Fibroblast of lung (primary cell): ENCODE measurements around the gene PLCXD1. TPM values are rescaled to one million over a fixed set of nuclear protein-coding genes. Genes with fewer than 3 reads are reported as not detected.

ENCODE experiments used
- DNase-seq, 2 donors: peaks; one replicate each; pipeline versions ENCODE4 v3.0.0 to v3.0.0-alpha.2; 2010; ENCODE audit warnings: low read depth in 2 of 2
- H2AFZ ChIP-seq: 2 replicates; pipeline ENCODE4 v1.5.1; 2012; ENCODE audit warnings: low read length, control low read depth, inconsistent platforms
- H3K27ac ChIP-seq: 2 replicates; pipeline ENCODE4 v1.5.1; 2011; ENCODE audit warnings: low read length, control low read depth; ENCODE audit not compliant: insufficient read depth
- H3K27me3 ChIP-seq: 2 replicates; pipeline ENCODE4 v1.5.1; 2011; ENCODE audit warnings: mild to moderate bottlenecking, low read length; ENCODE audit not compliant: control insufficient read depth, insufficient read depth
- H3K36me3 ChIP-seq: 2 replicates; pipeline ENCODE4 v1.5.1; 2011; ENCODE audit warnings: low read length; ENCODE audit not compliant: control insufficient read depth, insufficient read depth
- H3K4me1 ChIP-seq: 2 replicates; pipeline ENCODE4 v1.5.1; 2011; ENCODE audit warnings: low read length; ENCODE audit not compliant: control insufficient read depth, insufficient read depth; ENCODE audit errors: extremely low read depth
- H3K4me2 ChIP-seq: 2 replicates; pipeline ENCODE4 v1.5.1; 2011; ENCODE audit warnings: low read length, control low read depth; ENCODE audit not compliant: insufficient read depth; ENCODE audit errors: extremely low read depth
- H3K4me3 ChIP-seq, 4 experiments: fragments of 200-600 bp in 1 of 4; sonication (generic) in 1 of 4; replicated peaks in 1 of 4; 2 replicates each; pipeline ENCODE4 v1.5.1; 2011 to 2016; ENCODE audit warnings: low read length in 4 of 4, low read depth in 3 of 4, mild to moderate bottlenecking in 3 of 4, control low read depth in 2 of 4, inconsistent platforms in 1 of 4, mixed read lengths in 1 of 4; ENCODE audit not compliant: insufficient read depth in 1 of 4; ENCODE audit errors: control extremely low read depth in 1 of 4
- H3K79me2 ChIP-seq: 2 replicates; pipeline ENCODE4 v1.5.1; 2012; ENCODE audit warnings: mild to moderate bottlenecking, low read length, inconsistent platforms; ENCODE audit not compliant: control insufficient read depth, insufficient read depth
- H3K9ac ChIP-seq: 2 replicates; pipeline ENCODE4 v1.5.1; 2011; ENCODE audit warnings: mild to moderate bottlenecking, low read length, control low read depth; ENCODE audit not compliant: insufficient read depth
- H3K9me3 ChIP-seq: 2 replicates; pipeline ENCODE4 v1.5.1; 2012; ENCODE audit warnings: low read depth, low read length; ENCODE audit not compliant: control insufficient read depth, insufficient read depth
- H4K20me1 ChIP-seq: 2 replicates; pipeline ENCODE4 v1.5.1; 2011; ENCODE audit warnings: low read length; ENCODE audit not compliant: control insufficient read depth, insufficient read depth; ENCODE audit errors: extremely low read depth
- CTCF ChIP-seq, 2 donors: IDR thresholded peaks in 1 of 2; conservative IDR thresholded peaks in 1 of 2; 1 replicate in 1 of 2; 2 replicates in 1 of 2; pipeline ENCODE4 v1.5.1; 2011 to 2012; ENCODE audit warnings: low read length in 2 of 2, control low read depth in 1 of 2, inconsistent platforms in 1 of 2, low read depth in 1 of 2, mild to moderate bottlenecking in 1 of 2
- EZH2 ChIP-seq: IDR thresholded peaks from 2 replicates; pipeline ENCODE4 v1.5.1; 2012; ENCODE audit warnings: low read length, control low read depth, mild to moderate bottlenecking; ENCODE audit errors: missing control alignments
- polyA plus RNA-seq, 2 donors: library from polyadenylated mRNA; depleted of rRNA in 1 of 2; stranded (reverse) in 1 of 2; unstranded in 1 of 2; fragments of >200 nt; gene quantifications; 2 replicates each; pipeline ENCODE4 v1.2.1, GENCODE V29; 2011 to 2012; ENCODE audit warnings: missing spikeins in 1 of 2
- total RNA-seq: library from RNA; depleted of rRNA; stranded (reverse); fragments of >200 nt; gene quantifications from 2 replicates; pipeline ENCODE4 v1.2.1, GENCODE V29; 2014

PLCXD1 gene
- total and polyA plus RNA-seq, 2 donors (not counting 1 experiment from before 2014, with no cell fraction given): 4.3 to 10.9 TPM

- Histone ChIP-seq H3K4me1 (no peaks in the 10 kb centered on the region), H3K4me2 (no peak overlapping the region), H2AFZ (no peak overlapping the region), H3K9ac (no peak overlapping the region), H3K36me3 (peaks cover 20% of the 10 kb centered on the region), H3K27ac (no peak overlapping the region), H3K4me3 (no peak overlapping the region), H3K79me2 (no peaks in the 10 kb centered on the region), H4K20me1 (no peaks in the 10 kb centered on the region), H3K9me3 (no peaks in the 10 kb centered on the region), H3K27me3 (no peaks in the 10 kb centered on the region)
- no peak for DNase-seq
- TF ChIP-seq CTCF (conservative IDR thresholded peaks at IDR 0.05 in 1 of 2, IDR thresholded peaks at IDR 0.05 in 1 of 2; ENCODE audit: low read depth in 1 of 2, low read length in 2 of 2) (no peak), EZH2 (no peak)
Measured at GRCh38 chrX:287670-288069, 6.5 kb downstream of the PLCXD1 start.

GRCh38 chrX:288561-288991, 7.4 kb downstream of the PLCXD1 start:
- TF ChIP-seq CTCF (conservative IDR thresholded peaks at IDR 0.05 in 1 of 2, IDR thresholded peaks at IDR 0.05 in 1 of 2; ENCODE audit: low read depth in 1 of 2, low read length in 2 of 2): no peak
- Histone ChIP-seq H3K9ac (no peak overlapping the region), H3K36me3 (peaks cover 22% of the 10 kb centered on the region), H3K4me3 (no peak overlapping the region), H3K4me1 (no peaks in the 10 kb centered on the region), H3K27me3 (no peaks in the 10 kb centered on the region), H2AFZ (no peak overlapping the region), H3K27ac (no peak overlapping the region), H3K4me2 (no peak overlapping the region), H3K9me3 (no peaks in the 10 kb centered on the region), H3K79me2 (no peaks in the 10 kb centered on the region), H4K20me1 (no peaks in the 10 kb centered on the region)
- no peak for DNase-seq

- no peaks in the 10 kb centered on the region for H3K9me3 ChIP-seq
- H3K9ac ChIP-seq: no peak overlapping the region
- no peak for DNase-seq
- H4K20me1 ChIP-seq: no peaks in the 10 kb centered on the region
- H3K4me2 ChIP-seq: no peak overlapping the region
- H3K36me3 ChIP-seq: peaks cover 16% of the 10 kb centered on the region
- H3K4me3 ChIP-seq: no peak overlapping the region
- no peaks in the 10 kb centered on the region for H3K27me3 ChIP-seq
- H3K27ac ChIP-seq: no peak overlapping the region
- TF ChIP-seq CTCF (conservative IDR thresholded peaks at IDR 0.05 in 1 of 2, IDR thresholded peaks at IDR 0.05 in 1 of 2; ENCODE audit: low read depth in 1 of 2, low read length in 2 of 2) (no peak), EZH2 (no peak)
- H2AFZ ChIP-seq: no peak overlapping the region
- H3K79me2 ChIP-seq: no peaks in the 10 kb centered on the region
- H3K4me1 ChIP-seq: no peaks in the 10 kb centered on the region
Measured at GRCh38 chrX:290476-291166, 9.4 kb downstream of the PLCXD1 start.
